HG03135 (cell line): ENCODE measurements around the gene IL17D.
"Not testable (repeated sequence)": the region's sequence is repeated elsewhere in the genome, so short reads cannot be mapped to it uniquely, and the experiment has no call there.

Experiments used
- ATAC-seq: cut with Tn5 transposase; IDR thresholded peaks from one replicate; pipeline ENCODE4 v1.9.1; 2021; ENCODE audit warnings: mild to moderate bottlenecking, moderate library complexity; ENCODE audit not compliant: unreplicated experiment

Gene IL17D

GRCh38 chr13:20717581-20718542 lies 14.4 kb downstream of the IL17D start:
- ATAC-seq, result no peak

GRCh38 chr13:20718958-20719566 lies 15.6 kb downstream of the IL17D start:
- ATAC-seq, result no peak

- no peak for ATAC-seq
Observed at GRCh38 chr13:20719783-20720182, 16.3 kb downstream of the IL17D start.

GRCh38 chr13:20720499-20720898 lies 17.0 kb downstream of the IL17D start:
- no peak for ATAC-seq

GRCh38 chr13:20721058-20721453 lies 17.6 kb downstream of the IL17D start:
- ATAC-seq, result no peak

- ATAC-seq, result no peak
Observed at GRCh38 chr13:20721454-20722357, 18.2 kb downstream of the IL17D start.

- no peak for ATAC-seq
Observed at GRCh38 chr13:20727856-20728255, 24.4 kb downstream of the IL17D start.

- no peak for ATAC-seq
Observed at GRCh38 chr13:20728579-20729311, 25.2 kb downstream of the IL17D start.

- no peak for ATAC-seq
Observed at GRCh38 chr13:20729633-20730585, 26.4 kb downstream of the IL17D start.

- ATAC-seq, result no peak
Observed at GRCh38 chr13:20738616-20739015, 35.1 kb downstream of the IL17D start.

GRCh38 chr13:20740021-20740420 lies 36.5 kb downstream of the IL17D start:
- no peak for ATAC-seq

- ATAC-seq, result not testable (repeated sequence)
Observed at GRCh38 chr13:20743830-20744404, 40.4 kb downstream of the IL17D start.

GRCh38 chr13:20749377-20749776 lies 45.9 kb downstream of the IL17D start:
- ATAC-seq, result no peak

GRCh38 chr13:20754009-20754408 lies 50.5 kb downstream of the IL17D start:
- no peak for ATAC-seq

- no peak for ATAC-seq
Observed at GRCh38 chr13:20760872-20761271, 57.4 kb downstream of the IL17D start.

GRCh38 chr13:20767309-20767943 lies 63.9 kb downstream of the IL17D start:
- no peak for ATAC-seq

GRCh38 chr13:20769091-20769490 lies 65.6 kb downstream of the IL17D start:
- no peak for ATAC-seq

GRCh38 chr13:20769834-20770233 lies 66.3 kb downstream of the IL17D start:
- ATAC-seq, result no peak
